Mesodermal cell (in vitro differentiated cells): ENCODE results near the gene MCTP1.

Experiments
- H3K27ac ChIP-seq: 2 replicates; pipeline ENCODE4 v1.7.0; 2013; ENCODE audit warnings: mild to moderate bottlenecking, low read depth, low read length, moderate library complexity; ENCODE audit not compliant: severe bottlenecking
- H3K36me3 ChIP-seq: 2 replicates; pipeline ENCODE4 v1.7.1; 2013; ENCODE audit warnings: mild to moderate bottlenecking, low read length, moderate library complexity; ENCODE audit not compliant: control insufficient read depth, insufficient read depth
- H3K4me1 ChIP-seq: one replicate; pipeline ENCODE4 v1.7.1; 2013; ENCODE audit warnings: mild to moderate bottlenecking, low read length; ENCODE audit not compliant: insufficient read depth, control insufficient read depth, poor library complexity, severe bottlenecking
- H3K4me3 ChIP-seq: 2 replicates; pipeline ENCODE4 v1.7.0; 2013; ENCODE audit warnings: low read length, control low read depth, mild to moderate bottlenecking; ENCODE audit not compliant: insufficient read depth, poor library complexity, severe bottlenecking; ENCODE audit errors: extremely low read depth
- H3K9me3 ChIP-seq: 2 replicates; pipeline ENCODE4 v1.7.1; 2013; ENCODE audit warnings: mild to moderate bottlenecking, low read length, moderate library complexity; ENCODE audit not compliant: control insufficient read depth
- WGBS, 2 experiments: methylation state at CpG; one replicate each; pipeline ENCODE4 v1.1.5; 2013; ENCODE audit warnings: missing lambda C conversion rate in 2 of 2; ENCODE audit not compliant: insufficient coverage in 2 of 2; 5-methylcytosine and 5-hydroxymethylcytosine counted together

Gene MCTP1

DNA sequence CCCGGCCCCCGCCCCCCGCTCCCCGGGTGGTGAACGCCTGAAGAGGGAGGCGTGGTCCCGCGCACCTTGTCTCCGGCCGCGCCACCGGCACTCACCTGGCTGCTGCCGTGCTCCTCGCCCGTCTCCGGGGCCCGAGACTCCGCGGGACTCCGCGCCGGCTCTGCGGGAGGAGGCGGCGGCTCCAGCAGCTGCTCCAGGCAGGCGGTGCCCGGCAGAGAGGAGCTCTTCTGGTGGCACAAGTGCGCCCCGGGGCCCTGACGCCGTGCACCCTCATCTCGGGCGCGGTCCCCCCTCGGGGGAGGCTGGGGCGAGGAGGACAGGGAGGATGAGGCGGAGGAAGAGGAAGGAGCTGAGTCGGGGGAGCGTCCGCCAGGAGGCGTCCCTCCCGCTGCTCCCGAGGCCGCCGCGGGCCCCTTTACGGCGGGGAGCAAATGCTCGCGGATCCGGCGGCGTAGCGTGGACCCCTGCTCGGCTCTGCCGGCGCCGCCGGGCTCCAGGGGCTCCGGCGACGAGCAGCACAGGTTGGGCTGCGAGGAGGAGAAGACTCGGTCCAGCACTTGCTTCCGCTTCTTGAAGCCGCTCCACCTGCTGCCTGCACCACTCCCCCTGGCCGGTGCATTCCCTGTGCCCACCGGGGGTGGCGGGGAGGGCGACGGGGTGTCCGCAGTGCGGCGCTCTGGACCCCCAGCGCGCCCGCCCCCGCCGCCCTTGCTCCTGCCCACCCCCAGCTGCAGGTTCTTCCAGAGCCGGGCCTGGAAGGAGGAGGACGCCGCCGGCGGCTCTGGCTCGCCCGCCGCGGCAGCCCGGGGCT, 928 bp downstream of the MCTP1 start:
- H3K9me3 ChIP-seq: no peaks in the 10 kb centered on the region
- peaks cover 9% of the 10 kb centered on the region for H3K4me1 ChIP-seq
- WGBS, 2 experiments: 0 to 1% methylated on average over 48 to 52 of the region's 89 CpGs
- no peaks in the 10 kb centered on the region for H3K36me3 ChIP-seq
- H3K4me3 ChIP-seq: peak overlapping the region; percentile 54
- H3K27ac ChIP-seq: no peak overlapping the region

DNA sequence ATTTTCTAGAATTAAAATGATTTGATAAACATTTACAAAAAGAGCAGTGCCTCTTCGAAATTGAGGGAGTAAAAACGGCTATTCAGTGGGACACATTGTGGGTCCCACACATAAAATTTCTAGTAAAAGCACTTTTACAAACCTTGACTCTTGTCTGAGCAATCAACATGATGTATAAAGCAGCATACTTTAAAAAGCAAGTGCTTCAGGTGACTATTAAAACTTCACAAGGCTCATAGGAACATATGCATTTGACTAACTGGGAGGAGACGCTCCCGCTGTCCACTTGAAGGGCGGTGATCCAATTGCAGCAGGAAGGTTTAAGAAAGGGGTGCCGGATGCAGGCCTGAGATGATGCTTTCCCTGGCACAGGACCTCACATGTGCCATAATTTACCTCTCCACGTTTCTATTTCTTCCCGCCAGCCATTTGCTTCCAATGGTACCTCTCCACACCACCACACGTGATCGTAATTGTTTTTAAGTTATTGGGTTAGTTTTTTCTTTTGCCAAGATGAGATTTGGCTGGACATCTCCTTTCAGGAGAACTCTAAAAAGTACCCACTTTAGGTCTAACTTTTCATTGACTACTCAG, 1.8 kb downstream of the MCTP1 start:
- Histone ChIP-seq H3K27ac (no peak overlapping the region), H3K9me3 (no peaks in the 10 kb centered on the region), H3K4me1 (peaks cover 9% of the 10 kb centered on the region), H3K36me3 (no peaks in the 10 kb centered on the region), H3K4me3 (peak overlapping the region; percentile 54)
- 22 to 39% methylated on average over 4 to 5 of the region's 10 CpGs for WGBS, 2 experiments

DNA sequence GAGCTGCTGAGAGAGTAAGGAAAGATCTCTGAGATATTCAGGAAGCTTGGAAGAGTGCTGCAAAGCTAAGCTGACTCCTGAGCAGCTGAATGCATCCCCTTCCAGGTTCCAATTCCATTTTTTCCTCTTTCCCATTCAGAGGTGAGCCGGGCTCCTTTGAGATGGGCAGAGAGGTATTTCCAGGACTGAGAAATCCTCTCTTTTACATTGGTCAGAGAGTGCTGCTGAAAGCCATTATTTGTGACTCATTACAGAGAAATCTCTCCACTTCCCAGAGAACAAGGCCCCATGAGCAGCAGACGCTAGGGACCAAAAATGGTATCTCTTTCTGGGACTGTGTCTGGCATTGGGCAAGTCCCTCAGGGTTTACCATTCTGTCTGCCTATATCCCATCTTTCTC, 3.7 kb downstream of the MCTP1 start:
- Histone ChIP-seq H3K4me1 (peaks cover 9% of the 10 kb centered on the region), H3K9me3 (no peaks in the 10 kb centered on the region), H3K36me3 (no peaks in the 10 kb centered on the region), H3K4me3 (no peak overlapping the region), H3K27ac (no peak overlapping the region)
- WGBS, 2 experiments: 0% methylated on average over 1 of the region's 2 CpGs; no CpG with 5 or more reads in 1 of the 2 experiments

DNA sequence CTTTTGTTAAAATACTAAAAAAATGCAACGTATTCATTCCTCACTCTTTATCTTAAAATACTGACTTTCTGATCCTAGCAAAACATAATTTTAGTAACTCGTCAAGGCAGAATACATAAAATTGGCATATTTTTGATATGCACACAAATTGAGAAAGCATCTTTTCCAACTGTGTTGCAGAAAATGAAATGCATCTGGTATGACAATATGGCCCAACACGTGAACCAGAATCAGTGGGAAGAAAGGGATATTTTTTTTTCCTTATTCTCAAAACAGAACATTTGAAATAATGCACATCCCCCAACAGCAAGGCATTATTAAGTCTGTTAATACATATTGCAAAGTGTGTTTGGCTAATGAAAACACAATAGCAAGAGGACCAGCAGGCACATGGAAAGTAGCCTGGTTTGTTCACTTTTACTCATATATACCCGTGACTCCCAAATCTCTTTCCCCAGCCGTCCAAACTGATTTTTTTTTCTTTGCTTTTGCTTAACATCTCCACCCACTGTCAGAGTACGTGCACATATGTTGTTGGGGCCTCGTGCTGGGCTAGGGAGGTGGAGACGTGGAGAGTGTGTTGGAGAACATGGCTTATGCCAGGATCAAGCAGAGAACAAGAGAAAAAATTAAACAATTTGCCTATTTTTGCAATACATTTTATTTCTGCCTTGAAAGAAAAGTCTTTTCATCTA, 4.3 kb downstream of the MCTP1 start:
- no peaks in the 10 kb centered on the region for H3K36me3 ChIP-seq
- H3K4me3 ChIP-seq: no peak overlapping the region
- no peak overlapping the region for H3K27ac ChIP-seq
- no peaks in the 10 kb centered on the region for H3K9me3 ChIP-seq
- H3K4me1 ChIP-seq: peaks cover 9% of the 10 kb centered on the region
- 83% methylated on average over 4 of the region's 8 CpGs; no CpG with 5 or more reads in 1 of the 2 experiments for WGBS, 2 experiments

DNA sequence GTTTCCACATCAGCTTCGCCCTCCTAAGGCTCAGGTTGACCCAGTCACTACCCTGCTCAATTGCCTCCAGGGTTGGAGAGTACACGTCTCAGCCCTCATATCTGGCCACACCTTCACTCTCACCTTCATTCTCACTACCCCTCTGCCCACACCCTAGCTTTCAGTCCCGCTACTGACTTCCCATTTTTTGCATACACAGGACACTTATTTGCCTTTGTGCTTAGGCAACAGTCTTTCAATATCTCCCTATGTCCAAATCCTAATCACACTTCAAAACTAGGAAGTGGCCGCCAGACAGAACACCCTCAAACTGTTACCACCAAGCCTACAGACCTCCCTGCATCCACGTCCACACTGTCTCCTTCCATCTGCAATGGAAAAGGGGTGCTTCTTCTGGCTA, 10.9 kb downstream of the MCTP1 start:
- Histone ChIP-seq H3K27ac (no peak overlapping the region), H3K36me3 (no peaks in the 10 kb centered on the region), H3K4me1 (no peaks in the 10 kb centered on the region), H3K4me3 (no peak overlapping the region), H3K9me3 (no peaks in the 10 kb centered on the region)
- 75 to 92% methylated on average over 5 of the region's 5 CpGs for WGBS, 2 experiments

DNA sequence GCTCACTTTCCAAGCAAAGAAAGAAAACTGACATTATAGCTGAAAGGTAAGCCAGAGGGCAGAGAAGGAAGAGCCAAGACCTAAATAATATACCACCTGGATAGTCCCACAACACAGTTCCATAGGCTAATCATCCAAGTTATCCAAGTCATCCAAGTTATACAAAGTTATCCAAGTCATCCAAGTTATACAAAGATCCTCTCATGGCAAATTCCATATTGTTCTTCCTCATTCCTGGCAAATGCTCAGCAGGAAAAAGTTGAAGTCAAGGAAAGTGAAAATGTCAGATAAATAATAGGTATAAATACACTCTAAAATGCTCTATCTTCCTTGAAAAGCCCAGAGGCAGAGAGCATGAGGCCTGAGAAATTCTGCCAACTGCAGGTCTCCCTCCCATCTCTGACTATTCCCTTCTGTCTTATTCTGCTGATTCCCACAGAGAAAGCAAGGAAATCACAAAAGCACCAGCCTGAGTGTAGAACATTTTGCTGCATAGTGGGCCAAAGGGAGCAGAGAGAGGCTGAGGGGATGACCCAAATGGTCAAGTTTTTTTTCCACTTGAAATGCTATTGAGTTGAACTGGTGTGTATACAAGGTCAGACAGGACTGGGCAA, 12.5 kb downstream of the MCTP1 start:
- no peak overlapping the region for H3K27ac ChIP-seq
- H3K36me3 ChIP-seq: no peaks in the 10 kb centered on the region
- H3K4me3 ChIP-seq: no peak overlapping the region
- no peaks in the 10 kb centered on the region for H3K9me3 ChIP-seq
- H3K4me1 ChIP-seq: no peaks in the 10 kb centered on the region

DNA sequence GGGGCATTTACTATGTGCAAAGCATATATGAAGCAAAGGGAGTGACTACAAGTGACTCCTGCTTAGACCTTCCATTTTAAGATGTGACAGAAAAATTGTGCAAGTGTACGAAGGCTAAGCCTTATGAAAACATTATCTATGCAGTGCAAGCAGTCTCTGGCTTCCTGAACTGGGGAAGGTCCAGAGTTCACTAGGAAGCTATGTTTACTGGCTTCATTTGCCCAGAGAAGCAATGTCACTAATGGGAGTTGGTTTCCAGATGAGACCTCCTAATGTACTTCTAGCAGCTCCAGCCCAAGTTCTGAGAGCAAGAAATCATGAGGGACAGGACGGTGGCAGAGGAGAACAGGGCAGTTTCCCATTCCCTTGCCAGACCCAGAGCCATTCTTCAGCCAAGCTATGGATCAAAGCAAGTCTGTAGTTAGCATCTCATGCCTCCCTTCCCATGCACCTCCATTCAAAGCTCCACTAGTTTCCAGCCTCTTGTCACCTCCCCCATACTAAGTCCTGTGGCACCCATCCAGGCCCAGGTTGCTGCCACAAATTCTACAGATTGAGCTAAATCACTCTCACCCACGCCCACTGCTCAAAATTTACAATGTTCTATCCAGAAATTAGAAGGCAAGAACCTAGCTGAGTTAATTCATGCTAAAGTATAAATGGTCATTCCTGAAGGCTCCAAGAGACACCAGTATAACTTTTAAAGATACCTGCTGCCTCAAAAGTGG, 21.8 kb downstream of the MCTP1 start:
- WGBS, 2 experiments: 93 to 100% methylated on average over 2 of the region's 3 CpGs
- H3K4me1 ChIP-seq: no peaks in the 10 kb centered on the region
- H3K9me3 ChIP-seq: no peaks in the 10 kb centered on the region
- no peak overlapping the region for H3K27ac ChIP-seq
- H3K36me3 ChIP-seq: no peaks in the 10 kb centered on the region
- H3K4me3 ChIP-seq: no peak overlapping the region

DNA sequence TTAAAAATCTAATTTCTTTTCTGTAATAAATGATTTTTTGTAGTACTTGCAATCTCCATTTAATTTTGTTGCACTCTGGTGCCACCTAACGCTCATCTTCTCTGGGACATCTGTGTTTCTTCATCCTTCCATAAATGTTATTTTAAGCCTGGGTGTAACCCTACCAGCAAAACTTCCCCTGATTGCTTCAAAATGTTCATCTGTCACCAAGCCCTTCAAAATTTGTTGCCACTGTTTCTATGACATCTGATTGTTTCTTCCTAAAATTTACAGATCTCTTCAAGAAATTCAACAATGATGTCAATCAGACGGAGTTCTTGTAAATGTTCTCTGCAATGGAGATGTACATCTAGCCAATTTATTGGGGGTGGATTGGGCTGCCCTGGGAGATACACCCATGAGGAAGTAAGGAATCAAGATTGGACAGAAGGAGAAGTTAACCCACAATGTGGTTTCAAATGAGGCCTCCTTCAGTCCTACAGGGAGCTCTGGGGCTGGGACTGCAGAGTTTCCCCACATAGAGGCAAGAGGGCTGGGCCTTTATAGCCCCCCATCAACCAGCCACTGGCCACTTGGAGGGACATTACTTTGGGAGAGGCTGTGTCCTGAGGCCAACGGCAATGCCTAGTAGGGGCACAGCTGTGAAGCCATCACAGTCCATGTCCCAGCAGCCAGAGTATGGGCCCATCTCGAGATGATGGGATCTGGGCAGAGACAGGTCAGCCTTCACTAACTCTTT, 23.3 kb downstream of the MCTP1 start:
- H3K4me1 ChIP-seq: no peaks in the 10 kb centered on the region
- H3K9me3 ChIP-seq: no peaks in the 10 kb centered on the region
- no peak overlapping the region for H3K4me3 ChIP-seq
- WGBS, 2 experiments: 66 to 90% methylated on average over 3 to 4 of the region's 4 CpGs
- H3K27ac ChIP-seq: no peak overlapping the region
- no peaks in the 10 kb centered on the region for H3K36me3 ChIP-seq

DNA sequence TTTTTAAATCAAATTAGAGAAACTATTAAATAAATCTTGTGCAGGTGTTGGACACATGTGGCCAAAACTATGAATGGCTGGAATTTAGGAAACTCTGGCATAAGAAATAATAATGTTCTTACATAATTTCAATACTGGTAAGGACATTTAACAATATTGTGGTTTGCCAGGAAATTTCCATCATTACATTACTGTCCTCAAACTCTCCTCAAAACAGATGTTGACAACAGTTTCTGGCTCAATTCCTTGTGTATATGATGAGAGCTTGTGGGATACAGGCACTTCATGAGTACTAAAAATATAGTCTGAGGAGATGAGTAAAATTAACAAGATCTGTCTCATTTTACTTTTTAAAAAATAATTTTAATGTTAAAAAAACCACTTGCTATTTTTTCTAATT, 27.9 kb downstream of the MCTP1 start:
- Histone ChIP-seq H3K9me3 (no peaks in the 10 kb centered on the region), H3K27ac (no peak overlapping the region), H3K4me3 (no peak overlapping the region), H3K36me3 (no peaks in the 10 kb centered on the region), H3K4me1 (no peaks in the 10 kb centered on the region)

DNA sequence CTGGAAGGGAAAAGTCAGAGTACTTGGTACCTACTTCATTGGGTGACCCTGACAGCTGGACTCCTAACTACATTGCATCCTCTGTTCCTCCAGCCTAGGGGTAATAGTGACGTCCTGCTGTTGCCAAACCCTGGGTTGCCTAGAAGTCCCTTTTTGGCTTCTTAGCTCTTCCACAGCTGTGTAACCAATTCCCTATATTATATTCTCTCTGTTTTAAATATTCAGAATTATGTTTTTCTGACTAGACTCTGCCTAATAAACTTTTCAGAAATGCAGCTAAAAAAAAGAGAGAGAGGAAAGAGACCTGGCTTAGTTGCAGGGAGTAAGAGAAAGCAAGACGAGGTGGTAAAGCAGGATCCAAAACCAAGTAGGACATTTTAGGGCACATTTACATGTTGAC, 28.4 kb downstream of the MCTP1 start:
- Histone ChIP-seq H3K36me3 (no peaks in the 10 kb centered on the region), H3K27ac (no peak overlapping the region), H3K4me3 (no peak overlapping the region), H3K4me1 (no peaks in the 10 kb centered on the region), H3K9me3 (no peaks in the 10 kb centered on the region)
- WGBS, 2 experiments: 80% methylated on average over 1 of the region's 2 CpGs; no CpG with 5 or more reads in 1 of the 2 experiments
